NCI-H1417 (cell line): ENCODE data around the gene CALHM5.
"Not testable (repeated sequence)": the region's sequence is repeated elsewhere in the genome, so short reads cannot be mapped to it uniquely, and the experiment has no call there.

ENCODE experiments used
- DNase-seq, 3 experiments: peaks; one replicate each; lab custom pipeline; 2025; lab: John Stamatoyannopoulos, UW

Gene CALHM5

DNA sequence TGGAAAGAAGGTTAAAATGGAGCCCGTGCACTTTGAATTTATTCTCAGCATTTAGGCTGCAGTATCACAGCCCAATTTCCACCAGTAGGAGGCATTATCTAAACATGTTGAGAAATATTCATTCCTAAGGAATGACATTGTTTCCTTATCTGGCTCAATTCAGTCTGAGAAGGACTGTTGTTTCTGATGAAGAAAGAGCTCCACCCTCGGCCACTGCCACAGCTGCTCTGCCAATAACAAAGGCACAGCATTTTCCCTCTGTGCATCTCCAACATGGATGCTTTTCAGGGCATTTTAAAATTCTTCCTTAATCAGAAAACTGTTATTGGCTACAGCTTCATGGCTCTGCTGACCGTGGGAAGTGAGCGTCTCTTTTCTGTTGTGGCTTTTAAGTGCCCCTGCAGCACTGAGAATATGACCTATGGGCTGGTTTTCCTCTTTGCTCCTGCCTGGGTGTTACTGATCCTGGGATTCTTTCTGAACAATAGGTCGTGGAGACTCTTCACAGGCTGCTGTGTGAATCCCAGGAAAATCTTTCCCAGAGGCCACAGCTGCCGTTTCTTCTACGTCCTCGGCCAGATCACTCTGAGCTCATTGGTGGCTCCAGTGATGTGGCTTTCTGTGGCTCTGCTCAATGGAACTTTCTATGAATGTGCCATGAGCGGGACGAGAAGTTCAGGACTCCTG is at the start of gene CALHM5:
Gene CALHM5 (plus strand): TSS at position 216 of the 687 bp plus-strand sequence. CDS start 58 bp downstream, at position 274.
- DNase-seq = peak in 1 of 3 experiments; percentile 4

- peak in 2 of 3 experiments; percentile 76 to 79 for DNase-seq
Measured at GRCh38 chr6:116461932-116462885, 49.2 kb upstream of the CALHM5 start.

DNA sequence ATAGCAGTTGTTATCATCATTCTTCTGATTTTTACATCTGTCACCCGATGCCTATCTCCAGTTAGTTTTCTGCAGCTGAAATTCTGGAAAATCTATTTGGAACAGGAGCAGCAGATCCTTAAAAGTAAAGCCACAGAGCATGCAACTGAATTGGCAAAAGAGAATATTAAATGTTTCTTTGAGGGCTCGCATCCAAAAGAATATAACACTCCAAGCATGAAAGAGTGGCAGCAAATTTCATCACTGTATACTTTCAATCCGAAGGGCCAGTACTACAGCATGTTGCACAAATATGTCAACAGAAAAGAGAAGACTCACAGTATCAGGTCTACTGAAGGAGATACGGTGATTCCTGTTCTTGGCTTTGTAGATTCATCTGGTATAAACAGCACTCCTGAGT is 48.1 kb upstream of the CALHM5 start:
- no peak for DNase-seq

DNA sequence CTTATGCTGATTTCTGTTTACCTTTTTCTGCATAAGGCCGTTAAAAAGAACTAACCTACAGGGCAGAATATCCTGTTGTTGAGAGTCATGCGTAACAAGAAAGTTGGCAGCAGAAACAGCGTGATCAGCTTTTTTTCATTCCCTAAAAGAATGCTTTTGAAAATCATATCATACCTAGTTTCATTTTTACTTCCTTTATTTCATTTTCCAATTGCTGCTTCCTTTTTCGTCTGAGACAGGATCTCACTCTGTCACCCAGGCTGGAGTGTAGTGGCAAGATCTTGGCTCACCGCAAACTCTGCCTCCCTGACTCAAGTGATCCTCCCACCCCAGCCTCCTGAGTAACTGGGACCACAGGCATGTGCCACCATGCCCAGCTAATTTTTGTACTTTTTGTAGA is 46.2 kb upstream of the CALHM5 start:
- DNase-seq = no peak

GRCh38 chr6:116467096-116467495 is 44.3 kb upstream of the CALHM5 start:
- DNase-seq = no peak

- DNase-seq = no peak
Measured at GRCh38 chr6:116467514-116467913, 43.9 kb upstream of the CALHM5 start.

DNA sequence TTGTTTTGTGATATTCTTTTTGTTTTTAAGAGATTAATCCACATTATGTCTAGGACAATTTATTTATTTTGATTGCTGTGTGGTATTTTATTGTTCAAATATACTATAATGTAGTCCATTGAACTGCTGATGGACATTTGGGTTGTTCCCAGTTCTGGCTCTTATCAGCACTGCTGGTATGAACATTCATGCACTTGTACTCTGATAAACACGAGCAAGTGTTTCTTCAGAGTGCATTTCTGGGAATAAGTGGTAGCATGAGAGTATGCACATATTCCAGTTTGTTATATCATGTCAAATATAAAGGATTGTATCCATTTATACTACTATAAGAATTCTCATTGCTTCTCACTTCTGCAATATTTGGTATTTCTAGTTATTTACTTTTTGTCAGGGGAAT is 43.1 kb upstream of the CALHM5 start:
- no peak for DNase-seq

DNA sequence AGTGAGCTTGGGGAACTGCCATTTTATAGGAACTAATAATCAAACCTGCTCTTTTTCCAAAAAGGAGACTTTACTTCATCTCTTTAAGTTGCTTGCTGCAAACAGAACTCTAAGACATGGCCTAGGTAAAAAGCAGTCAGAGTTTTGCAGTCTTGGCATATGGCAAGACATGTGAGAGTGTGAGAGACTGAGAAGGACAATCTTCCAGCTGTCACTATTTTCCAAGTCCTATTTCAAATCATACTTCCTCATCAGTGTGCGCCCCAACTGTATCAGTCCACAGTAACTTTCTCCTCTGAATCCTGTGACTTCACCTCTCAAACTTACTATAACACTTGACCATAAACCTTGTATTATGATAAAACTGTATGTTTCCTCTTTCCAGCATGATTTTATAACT is 39.9 kb upstream of the CALHM5 start:
- no peak for DNase-seq

DNA sequence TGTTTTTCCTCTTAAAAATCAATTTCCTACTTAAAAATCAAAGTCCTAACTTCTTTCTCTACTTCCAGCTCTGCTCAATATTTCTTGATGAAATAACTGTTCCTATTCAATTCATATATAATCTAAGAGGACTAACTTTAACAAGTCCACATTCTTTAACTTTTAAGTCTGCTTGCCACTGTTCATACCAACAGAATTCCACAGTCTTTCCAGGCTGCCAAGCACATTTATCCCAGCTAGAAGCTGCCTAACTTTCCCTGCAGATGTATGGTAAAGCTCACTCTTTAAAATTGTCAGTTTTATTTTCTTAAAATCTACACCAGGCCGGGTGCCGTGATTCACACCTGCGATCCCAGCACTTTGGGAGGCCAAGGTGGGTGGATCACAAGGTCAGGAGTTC is 38.7 kb upstream of the CALHM5 start:
- DNase-seq = no peak

GRCh38 chr6:116475141-116475540 is 36.3 kb upstream of the CALHM5 start:
- DNase-seq = no peak

DNA sequence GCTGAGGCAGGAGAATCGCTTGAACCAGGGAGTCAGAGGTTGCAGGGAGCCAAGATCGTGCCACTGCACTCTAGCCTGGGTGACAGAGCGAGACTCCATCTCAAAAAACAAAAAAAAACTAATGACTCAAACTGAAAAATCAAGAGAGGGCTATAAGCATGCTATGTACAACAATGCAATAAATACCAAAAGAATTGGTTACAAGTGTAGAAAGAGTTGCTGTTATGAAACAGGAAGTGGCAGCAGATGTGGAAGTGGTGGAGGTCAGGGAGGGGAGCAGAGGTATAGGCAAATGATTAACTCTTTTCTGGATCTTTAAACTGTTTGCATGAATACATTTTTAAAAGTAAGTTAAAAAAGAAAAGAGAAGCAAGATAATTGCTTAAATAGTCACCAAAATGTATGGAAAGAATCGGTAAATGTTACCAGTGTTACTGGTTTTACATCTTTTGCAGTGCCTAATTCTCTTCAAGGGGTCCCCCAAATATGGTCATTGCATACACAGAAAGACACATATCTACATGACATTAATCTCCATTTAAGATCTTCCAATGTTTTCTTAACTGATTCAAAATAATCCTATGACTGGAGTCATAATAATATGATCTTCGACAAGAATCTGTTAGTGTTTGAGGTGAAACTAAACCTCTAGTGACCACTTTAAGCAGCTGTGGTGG is 35.3 kb upstream of the CALHM5 start:
- no peak for DNase-seq

DNA sequence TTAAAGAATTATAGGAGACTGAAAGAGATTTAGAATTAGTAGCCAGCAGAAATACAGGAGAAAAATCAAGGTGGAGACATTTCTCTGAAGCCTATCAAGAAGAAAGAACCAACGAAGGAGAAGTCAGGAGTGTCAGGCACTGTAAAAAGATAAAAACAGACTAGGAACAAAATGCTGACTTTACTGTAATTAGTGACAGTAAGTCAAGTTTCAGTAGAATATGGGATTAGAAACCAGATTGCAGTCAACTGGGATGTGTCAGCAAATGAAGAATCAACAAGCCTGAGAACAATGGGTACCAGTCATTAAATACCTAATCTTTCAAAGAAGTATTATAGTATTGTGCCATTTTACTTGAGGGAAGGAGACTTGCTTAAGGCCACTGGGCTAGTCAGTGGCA is 28.7 kb upstream of the CALHM5 start:
- no peak for DNase-seq

GRCh38 chr6:116483616-116484015 is 27.8 kb upstream of the CALHM5 start:
- no peak for DNase-seq

GRCh38 chr6:116485559-116486184 is 25.8 kb upstream of the CALHM5 start:
- no peak for DNase-seq

- no peak for DNase-seq
Measured at GRCh38 chr6:116491610-116492330, 19.7 kb upstream of the CALHM5 start.

DNA sequence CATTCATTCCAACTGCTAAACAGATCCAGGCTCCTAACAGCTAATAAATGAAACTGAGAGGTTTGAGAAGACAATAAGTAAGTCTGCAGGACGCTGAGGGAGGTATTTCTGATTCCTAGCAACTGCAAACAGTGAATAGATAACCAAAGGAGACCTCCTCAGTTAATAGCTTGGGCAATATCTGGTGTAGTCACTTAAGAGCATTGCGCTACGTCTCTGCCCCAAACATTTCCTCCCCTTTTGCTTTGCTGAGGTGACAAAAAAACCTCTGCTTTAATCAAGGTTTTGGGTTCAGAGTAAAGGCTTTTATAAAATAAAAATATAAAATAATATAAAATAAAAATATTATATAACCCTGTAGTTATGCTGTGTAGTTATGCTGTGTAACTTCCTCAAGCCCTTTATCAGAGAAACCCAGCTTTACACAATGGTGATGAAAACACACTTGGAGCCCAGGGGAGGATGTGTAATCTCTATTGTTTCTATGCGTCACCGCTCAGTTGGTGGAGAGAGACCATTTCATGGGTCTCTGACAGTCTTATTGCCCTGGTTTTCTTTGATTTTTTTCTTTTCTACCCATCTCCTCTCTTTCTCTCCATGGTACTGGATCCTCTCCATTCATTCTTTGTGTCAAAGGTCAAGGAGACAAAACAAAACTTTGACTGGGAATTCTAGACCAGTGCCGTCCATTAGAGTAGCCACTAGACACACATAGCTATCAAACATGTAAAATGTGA is 18.9 kb upstream of the CALHM5 start:
- DNase-seq = no peak

DNA sequence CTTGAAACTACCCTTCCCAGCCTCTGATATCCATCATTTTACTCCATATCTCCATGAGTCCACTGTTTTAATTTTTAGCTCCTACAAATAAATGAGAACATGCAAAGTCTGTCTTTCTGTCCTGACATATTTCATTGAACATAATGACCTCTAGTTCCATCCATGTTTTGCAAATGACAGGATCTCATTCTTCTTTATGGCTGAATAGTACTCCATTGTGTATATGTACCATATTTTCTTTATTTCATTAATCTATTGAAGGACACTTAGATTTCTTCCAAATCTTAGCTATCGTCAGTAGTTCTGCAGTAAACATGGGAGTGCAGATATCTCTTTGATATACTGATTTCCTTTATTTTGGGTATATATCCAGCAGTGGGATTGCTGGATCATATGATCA is 16.3 kb upstream of the CALHM5 start:
- not testable (repeated sequence) for DNase-seq

- peak in 1 of 3 experiments; percentile 76 for DNase-seq
Measured at GRCh38 chr6:116497113-116497676, 14.2 kb upstream of the CALHM5 start.

- no peak for DNase-seq
Measured at GRCh38 chr6:116500969-116501433, 10.4 kb upstream of the CALHM5 start.

GRCh38 chr6:116507324-116507723 is 4.1 kb upstream of the CALHM5 start:
- no peak for DNase-seq
